Measurements from ENCODE around the gene AMBP.

The AMBP gene

DNA sequence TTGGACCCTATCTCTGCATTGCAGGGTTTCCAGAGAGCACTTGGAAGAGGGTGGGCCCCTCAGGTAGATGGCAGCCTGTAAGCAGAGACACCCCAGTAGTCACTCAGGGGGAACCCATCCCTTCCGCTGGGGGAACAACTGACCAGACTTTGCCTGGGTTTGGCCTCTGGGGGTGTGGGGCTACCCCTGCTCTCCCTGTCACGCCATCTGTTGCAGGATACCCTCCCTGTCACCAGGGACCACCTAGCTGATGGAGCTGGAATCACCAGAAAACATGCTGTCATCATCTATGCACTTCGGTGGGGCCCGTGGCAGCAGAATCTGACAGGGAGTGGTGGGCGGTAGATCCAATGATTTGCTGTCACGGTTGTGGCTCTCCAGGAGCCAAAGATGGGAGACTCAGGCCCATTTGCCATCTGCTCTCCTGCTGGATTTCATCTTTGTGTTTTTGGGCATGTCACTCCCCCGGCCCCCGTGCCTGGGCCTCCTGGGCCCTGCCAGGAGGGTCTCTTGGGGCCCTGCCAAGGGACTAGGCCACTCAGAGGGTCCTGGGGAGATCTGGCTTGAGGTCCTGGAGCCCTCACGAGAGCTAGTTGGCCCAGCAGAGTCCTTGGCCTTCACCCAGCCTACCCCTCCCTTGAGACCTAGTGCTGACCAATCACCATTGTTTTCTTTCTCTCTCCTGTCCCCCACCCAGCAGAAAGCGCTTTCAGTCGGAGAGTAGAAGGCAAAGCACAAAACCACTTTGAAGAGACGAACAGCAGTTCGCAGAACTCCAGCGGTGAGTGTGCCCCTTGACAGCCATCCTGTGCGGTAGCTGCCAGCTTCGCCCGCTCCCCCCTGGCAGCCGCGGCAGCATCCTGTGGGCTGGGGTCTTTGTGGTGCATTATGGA is 45.9 kb downstream of the AMBP start:
- peaks cover 67% of the 10 kb centered on the region; the same call in 1 of the 2 replicates for H3K36me3 ChIP-seq (ENCODE audit: insufficient read depth, low read length)
- no peaks in the 10 kb centered on the region for H3K4me1 ChIP-seq (ENCODE audit: insufficient read depth, low read length, poor library complexity, severe bottlenecking)
- no peaks in the 10 kb centered on the region for H3F3A ChIP-seq (ENCODE audit: low read depth)
- no peak overlapping the region for H3K9ac ChIP-seq (ENCODE audit: low read depth, low read length, poor library complexity, severe bottlenecking)
- no peak overlapping the region for H2AFZ ChIP-seq (ENCODE audit: low read length)
- no peak overlapping the region for H3K4me2 ChIP-seq (ENCODE audit: low read depth, low read length, poor library complexity, severe bottlenecking)
- H4K20me1 ChIP-seq (ENCODE audit: insufficient read depth, low read length, poor library complexity, severe bottlenecking), result no peaks in the 10 kb centered on the region
- H3K9me2 ChIP-seq (replicated peaks; ENCODE audit: low read depth, low read length), result no peaks in the 10 kb centered on the region
- no peaks in the 10 kb centered on the region for H3K79me2 ChIP-seq (ENCODE audit: insufficient read depth, low read length)
- TF ChIP-seq, protein P1, sequence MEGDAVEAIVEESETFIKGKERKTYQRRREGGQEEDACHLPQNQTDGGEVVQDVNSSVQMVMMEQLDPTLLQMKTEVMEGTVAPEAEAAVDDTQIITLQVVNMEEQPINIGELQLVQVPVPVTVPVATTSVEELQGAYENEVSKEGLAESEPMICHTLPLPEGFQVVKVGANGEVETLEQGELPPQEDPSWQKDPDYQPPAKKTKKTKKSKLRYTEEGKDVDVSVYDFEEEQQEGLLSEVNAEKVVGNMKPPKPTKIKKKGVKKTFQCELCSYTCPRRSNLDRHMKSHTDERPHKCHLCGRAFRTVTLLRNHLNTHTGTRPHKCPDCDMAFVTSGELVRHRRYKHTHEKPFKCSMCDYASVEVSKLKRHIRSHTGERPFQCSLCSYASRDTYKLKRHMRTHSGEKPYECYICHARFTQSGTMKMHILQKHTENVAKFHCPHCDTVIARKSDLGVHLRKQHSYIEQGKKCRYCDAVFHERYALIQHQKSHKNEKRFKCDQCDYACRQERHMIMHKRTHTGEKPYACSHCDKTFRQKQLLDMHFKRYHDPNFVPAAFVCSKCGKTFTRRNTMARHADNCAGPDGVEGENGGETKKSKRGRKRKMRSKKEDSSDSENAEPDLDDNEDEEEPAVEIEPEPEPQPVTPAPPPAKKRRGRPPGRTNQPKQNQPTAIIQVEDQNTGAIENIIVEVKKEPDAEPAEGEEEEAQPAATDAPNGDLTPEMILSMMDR (conservative IDR thresholded peaks at IDR 0.05; ENCODE audit: low read length), result no peak
- no peak for TF ChIP-seq EZH2phosphoT487 (IDR thresholded peaks at IDR 0.05; ENCODE audit: borderline replicate concordance)
- no peaks in the 10 kb centered on the region for H3K27me3 ChIP-seq (ENCODE audit: insufficient read depth, low read length, poor library complexity, severe bottlenecking)
- H3K4me3 ChIP-seq (ENCODE audit: low read length, poor library complexity, severe bottlenecking), result no peak overlapping the region
- no peaks in the 10 kb centered on the region for H3K9me3 ChIP-seq (ENCODE audit: insufficient read depth, low read depth, low read length)

DNA sequence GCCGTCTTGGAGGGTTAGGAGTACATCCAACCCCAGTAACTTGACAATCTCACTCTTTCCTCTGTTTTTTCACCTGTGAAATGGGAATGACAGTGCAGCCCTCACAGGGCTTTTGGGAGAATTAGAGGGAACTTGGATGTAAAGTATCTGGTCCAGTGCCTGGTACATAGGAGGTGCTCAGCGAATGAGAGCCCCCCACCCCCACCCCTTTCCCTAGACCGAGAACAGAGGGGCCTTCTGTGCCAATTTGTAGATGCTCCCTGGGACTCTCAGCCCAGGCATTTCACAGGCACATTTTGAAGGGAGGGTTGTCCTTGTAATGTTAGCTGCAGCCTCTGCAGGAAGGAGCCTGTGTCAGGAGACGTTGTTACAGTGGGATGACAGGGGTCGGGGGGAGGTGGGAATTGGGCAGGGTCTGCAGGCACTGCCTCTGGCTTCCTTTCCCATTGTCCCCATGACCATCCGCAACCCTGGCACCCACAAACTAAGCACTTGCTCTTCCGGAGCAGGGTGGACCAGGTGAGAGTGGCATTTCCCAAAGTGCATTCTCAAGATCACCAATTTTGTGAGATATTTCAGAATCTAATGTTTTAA is 47.0 kb downstream of the AMBP start:
- Histone ChIP-seq H3K4me3 (ENCODE audit: low read length, poor library complexity, severe bottlenecking) (no peak overlapping the region), H3F3A (ENCODE audit: low read depth) (no peaks in the 10 kb centered on the region), H3K9ac (ENCODE audit: low read depth, low read length, poor library complexity, severe bottlenecking) (no peak overlapping the region), H3K4me1 (ENCODE audit: insufficient read depth, low read length, poor library complexity, severe bottlenecking) (no peaks in the 10 kb centered on the region), H3K9me2 (replicated peaks; ENCODE audit: low read depth, low read length) (no peaks in the 10 kb centered on the region), H3K36me3 (ENCODE audit: insufficient read depth, low read length) (peaks cover 61% of the 10 kb centered on the region; the same call in 1 of the 2 replicates), H3K27me3 (ENCODE audit: insufficient read depth, low read length, poor library complexity, severe bottlenecking) (no peaks in the 10 kb centered on the region), H2AFZ (ENCODE audit: low read length) (no peak overlapping the region), H4K20me1 (ENCODE audit: insufficient read depth, low read length, poor library complexity, severe bottlenecking) (no peaks in the 10 kb centered on the region), H3K4me2 (ENCODE audit: low read depth, low read length, poor library complexity, severe bottlenecking) (no peak overlapping the region), H3K79me2 (ENCODE audit: insufficient read depth, low read length) (no peaks in the 10 kb centered on the region), H3K9me3 (ENCODE audit: insufficient read depth, low read depth, low read length) (no peaks in the 10 kb centered on the region)
- TF ChIP-seq EZH2phosphoT487 (IDR thresholded peaks at IDR 0.05; ENCODE audit: borderline replicate concordance), result no peak

DNA sequence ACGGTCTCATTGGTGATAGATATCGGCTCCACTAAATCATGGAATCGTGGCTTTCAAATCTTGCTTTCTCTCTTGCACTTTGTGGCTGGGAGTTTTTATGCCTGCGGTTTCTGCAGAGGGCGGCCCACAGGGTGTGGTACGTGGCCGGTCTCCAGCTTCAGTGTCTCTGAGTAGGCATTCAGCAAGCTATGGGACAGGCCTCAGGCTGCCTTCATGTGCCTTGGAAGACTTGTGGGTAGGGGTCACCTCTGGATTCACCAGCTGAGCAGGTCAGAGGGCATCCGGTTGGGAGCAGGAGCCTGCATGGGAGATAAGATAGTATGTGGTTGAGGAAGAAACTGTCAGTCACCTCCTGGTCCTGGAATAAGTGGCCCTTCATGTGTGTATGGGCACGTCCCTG is 47.7 kb downstream of the AMBP start:
- Histone ChIP-seq H3K4me2 (ENCODE audit: low read depth, low read length, poor library complexity, severe bottlenecking) (no peak overlapping the region), H3K36me3 (ENCODE audit: insufficient read depth, low read length) (peaks cover 62% of the 10 kb centered on the region; the same call in 1 of the 2 replicates), H3K4me1 (ENCODE audit: insufficient read depth, low read length, poor library complexity, severe bottlenecking) (no peaks in the 10 kb centered on the region), H3K79me2 (ENCODE audit: insufficient read depth, low read length) (no peaks in the 10 kb centered on the region), H2AFZ (ENCODE audit: low read length) (no peak overlapping the region), H4K20me1 (ENCODE audit: insufficient read depth, low read length, poor library complexity, severe bottlenecking) (no peaks in the 10 kb centered on the region), H3K4me3 (ENCODE audit: low read length, poor library complexity, severe bottlenecking) (no peak overlapping the region), H3K27me3 (ENCODE audit: insufficient read depth, low read length, poor library complexity, severe bottlenecking) (no peaks in the 10 kb centered on the region), H3F3A (ENCODE audit: low read depth) (no peaks in the 10 kb centered on the region), H3K9me3 (ENCODE audit: insufficient read depth, low read depth, low read length) (no peaks in the 10 kb centered on the region), H3K9me2 (replicated peaks; ENCODE audit: low read depth, low read length) (no peaks in the 10 kb centered on the region), H3K9ac (ENCODE audit: low read depth, low read length, poor library complexity, severe bottlenecking) (no peak overlapping the region)
- TF ChIP-seq, protein P1 (conservative IDR thresholded peaks at IDR 0.05; ENCODE audit: low read length), result no peak
